Measurements from ENCODE around the gene PPP6R2.

- TF ChIP-seq EZH2 (IDR thresholded peaks at IDR 0.05; ENCODE audit: low read length, missing control alignments) (no peak), CTCF (conservative IDR thresholded peaks at IDR 0.05 in 1 of 2, IDR thresholded peaks at IDR 0.05 in 1 of 2; ENCODE audit: low read depth in 1 of 2, low read length in 2 of 2) (no peak)
These were observed 131.9 kb downstream of the PPP6R2 start, which contains the start of gene SBF1 for GRCh38 chr22:50474710-50475651.
